ENCODE results near the gene OPTN.
"Not testable (repeated sequence)": the region's sequence is repeated elsewhere in the genome, so short reads cannot be mapped to it uniquely, and the experiment has no call there.

OPTN gene

GRCh38 chr10:13136651-13137050 is 36.7 kb downstream of the OPTN start:
- DNase-seq, result no peak

GRCh38 chr10:13139150-13139549 is 39.2 kb downstream of the OPTN start:
- DNase-seq, result no peak

- no peak for DNase-seq
Observed at GRCh38 chr10:13139676-13140075, 39.7 kb downstream of the OPTN start.

- DNase-seq, result no peak
Observed at GRCh38 chr10:13140627-13141190, 40.7 kb downstream of the OPTN start.

GRCh38 chr10:13143766-13144165 is 43.8 kb downstream of the OPTN start:
- no peak for DNase-seq

GRCh38 chr10:13144814-13145213 is 44.9 kb downstream of the OPTN start:
- no peak for DNase-seq

- DNase-seq, result no peak
Observed at GRCh38 chr10:13146379-13146778, 46.4 kb downstream of the OPTN start.

- DNase-seq, result no peak
Observed at GRCh38 chr10:13147161-13147560, 47.2 kb downstream of the OPTN start.

GRCh38 chr10:13152296-13152695 is 52.3 kb downstream of the OPTN start:
- DNase-seq, result no peak

- DNase-seq, result not testable (repeated sequence)
Observed at GRCh38 chr10:13155860-13156259, 55.9 kb downstream of the OPTN start.

- DNase-seq, result no peak
Observed at GRCh38 chr10:13158401-13158800, 58.4 kb downstream of the OPTN start.

GRCh38 chr10:13160934-13161856 is 61.2 kb downstream of the OPTN start, which contains the start of gene MCM10:
MCM10 (plus strand) TSS chr10:13161558; CDS start chr10:13164203, 2,645 bp downstream.
- peak; percentile 99 for DNase-seq

- DNase-seq, result no peak
Observed at GRCh38 chr10:13161857-13162271, 61.9 kb downstream of the OPTN start.

- DNase-seq, result no peak
Observed at GRCh38 chr10:13163859-13164258, 63.9 kb downstream of the OPTN start.

- DNase-seq, result no peak
Observed at GRCh38 chr10:13165177-13165576, 65.2 kb downstream of the OPTN start.

GRCh38 chr10:13167568-13167967 is 67.6 kb downstream of the OPTN start:
- DNase-seq, result no peak

- DNase-seq, result no peak
Observed at GRCh38 chr10:13168781-13169180, 68.8 kb downstream of the OPTN start.

- no peak for DNase-seq
Observed at GRCh38 chr10:13173616-13174015, 73.7 kb downstream of the OPTN start.

- DNase-seq, result no peak
Observed at GRCh38 chr10:13180788-13181187, 80.8 kb downstream of the OPTN start.

- no peak for DNase-seq
Observed at GRCh38 chr10:13182424-13182823, 82.5 kb downstream of the OPTN start.

- DNase-seq, result no peak
Observed at GRCh38 chr10:13183625-13184024, 83.7 kb downstream of the OPTN start.

- DNase-seq, result no peak
Observed at GRCh38 chr10:13184276-13184675, 84.3 kb downstream of the OPTN start.

GRCh38 chr10:13184730-13185514 is 85.0 kb downstream of the OPTN start:
- no peak for DNase-seq

GRCh38 chr10:13187135-13187534 is 87.2 kb downstream of the OPTN start:
- DNase-seq, result no peak
